NT2/D1 (cell line): ENCODE data around the gene HCFC1R1.

Source experiments
- DNase-seq: peaks from one replicate; pipeline ENCODE4 v3.0.0-alpha.2; 2011; ENCODE audit warnings: low read depth, low spot score
- H3K27me3 ChIP-seq: 2 replicates; pipeline ENCODE4 v1.6.0; 2011; ENCODE audit warnings: mild to moderate bottlenecking; ENCODE audit not compliant: insufficient read length, insufficient read depth
- H3K36me3 ChIP-seq: 2 replicates; pipeline ENCODE4 v1.6.1; 2011; ENCODE audit warnings: mild to moderate bottlenecking, low read length, mixed read lengths; ENCODE audit not compliant: insufficient read depth, insufficient read length
- H3K4me1 ChIP-seq: 2 replicates; pipeline ENCODE4 v1.5.1; 2011; ENCODE audit not compliant: insufficient read depth, insufficient read length
- H3K4me3 ChIP-seq: 2 replicates; pipeline ENCODE4 v1.5.1; 2011; ENCODE audit warnings: low read depth; ENCODE audit not compliant: insufficient read length
- H3K9ac ChIP-seq: 2 replicates; pipeline ENCODE4 v1.6.0; 2011; ENCODE audit warnings: low read depth; ENCODE audit not compliant: insufficient read length
- H3K9me3 ChIP-seq: 2 replicates; pipeline ENCODE4 v1.5.1; 2011; ENCODE audit warnings: mild to moderate bottlenecking, low read length; ENCODE audit not compliant: insufficient read depth
- SUZ12 ChIP-seq: IDR thresholded peaks from 2 replicates; pipeline ENCODE4 v1.6.1; 2011; ENCODE audit not compliant: insufficient read length, insufficient read depth; ENCODE audit errors: extremely low read depth
- YY1 ChIP-seq: IDR thresholded peaks from 2 replicates; pipeline ENCODE4 v1.6.1; 2011; ENCODE audit not compliant: insufficient read length, insufficient read depth
- ZNF274 ChIP-seq: IDR thresholded peaks from 2 replicates; pipeline ENCODE4 v1.6.1; 2011; ENCODE audit warnings: mild to moderate bottlenecking, low read depth, low read length

The HCFC1R1 gene

GRCh38 chr16:3068487-3068886, 44.7 kb upstream of the HCFC1R1 start:
- H3K9ac ChIP-seq: no peak overlapping the region
- TF ChIP-seq YY1 (no peak), ZNF274 (no peak), SUZ12 (no peak)
- H3K9me3 ChIP-seq: no peaks in the 10 kb centered on the region
- peaks cover 20% of the 10 kb centered on the region for H3K36me3 ChIP-seq
- no peak overlapping the region for H3K4me3 ChIP-seq
- no peak for DNase-seq
- H3K27me3 ChIP-seq: peaks cover under 1% of the 10 kb centered on the region
- peaks cover 8% of the 10 kb centered on the region for H3K4me1 ChIP-seq

GRCh38 chr16:3066440-3066748, 42.7 kb upstream of the HCFC1R1 start:
- Histone ChIP-seq H3K36me3 (peaks cover 20% of the 10 kb centered on the region), H3K4me1 (peaks cover 8% of the 10 kb centered on the region), H3K27me3 (no peaks in the 10 kb centered on the region), H3K9ac (no peak overlapping the region), H3K4me3 (no peak overlapping the region), H3K9me3 (no peaks in the 10 kb centered on the region)
- no peak for DNase-seq
- TF ChIP-seq ZNF274 (no peak), YY1 (no peak), SUZ12 (no peak)

- TF ChIP-seq ZNF274 (no peak), SUZ12 (no peak), YY1 (no peak)
- no peak overlapping the region for H3K4me3 ChIP-seq
- H3K9me3 ChIP-seq: no peaks in the 10 kb centered on the region
- H3K9ac ChIP-seq: no peak overlapping the region
- H3K27me3 ChIP-seq: no peaks in the 10 kb centered on the region
- peaks cover 8% of the 10 kb centered on the region for H3K4me1 ChIP-seq
- DNase-seq: no peak
- H3K36me3 ChIP-seq: peaks cover 20% of the 10 kb centered on the region
Observed at GRCh38 chr16:3065742-3066439, 42.1 kb upstream of the HCFC1R1 start.

GRCh38 chr16:3065069-3065741, 41.5 kb upstream of the HCFC1R1 start, which contains the start of gene IL32:
TSS of gene IL32 (plus strand) at chr16:3065640. CDS start at chr16:3065812, 172 bp downstream.
- Histone ChIP-seq H3K4me1 (peaks cover 8% of the 10 kb centered on the region), H3K9me3 (no peaks in the 10 kb centered on the region), H3K36me3 (peaks cover 20% of the 10 kb centered on the region), H3K4me3 (no peak within 1 kb of the TSS), H3K27me3 (peaks cover 4% of the 10 kb centered on the region), H3K9ac (no peak within 1 kb of the TSS)
- no peak for DNase-seq
- TF ChIP-seq ZNF274 (no peak), SUZ12 (no peak), YY1 (no peak)

DNA sequence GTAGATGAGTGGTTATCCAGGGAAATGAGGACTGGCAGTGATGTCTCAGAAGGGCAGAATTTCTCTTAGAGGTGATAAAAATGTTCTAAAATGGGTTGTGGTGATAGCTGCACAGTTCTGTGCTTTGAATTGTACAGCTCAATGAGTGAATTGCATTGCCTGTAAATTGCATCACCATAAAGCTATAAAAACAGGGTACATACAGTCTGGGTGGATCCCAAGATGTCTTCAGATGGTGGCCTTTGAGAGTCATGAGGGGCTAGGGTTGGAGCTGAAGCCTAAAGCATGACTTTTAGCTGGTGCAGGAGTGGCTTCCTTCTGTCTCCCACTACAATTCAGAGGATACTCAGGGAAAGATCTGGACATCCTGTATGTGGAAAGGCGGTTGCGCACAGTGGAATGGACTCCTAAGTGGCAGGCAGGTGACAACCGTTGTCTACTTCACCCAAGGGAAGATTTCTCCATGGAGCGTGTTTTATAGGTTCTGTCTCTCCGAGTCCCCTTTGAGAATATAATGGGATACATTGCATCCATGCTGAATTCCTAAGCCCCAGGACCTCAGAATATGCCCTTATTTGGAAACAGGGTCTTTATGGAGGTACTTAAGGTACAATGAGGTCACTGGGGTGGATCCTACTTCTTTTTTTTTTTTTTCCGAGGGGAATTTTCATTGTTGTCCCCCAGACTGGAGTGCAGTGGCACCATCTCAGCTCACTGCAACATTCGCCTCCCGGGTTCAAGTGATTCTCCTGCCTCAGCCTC, 40.1 kb upstream of the HCFC1R1 start:
- no peak overlapping the region for H3K9ac ChIP-seq
- H3K4me3 ChIP-seq: no peak overlapping the region
- peaks cover 13% of the 10 kb centered on the region for H3K4me1 ChIP-seq
- DNase-seq: peak; percentile 49
- TF ChIP-seq ZNF274 (no peak), YY1 (no peak), SUZ12 (no peak)
- peaks cover 10% of the 10 kb centered on the region for H3K27me3 ChIP-seq
- H3K9me3 ChIP-seq: no peaks in the 10 kb centered on the region
- peaks cover 17% of the 10 kb centered on the region for H3K36me3 ChIP-seq

DNA sequence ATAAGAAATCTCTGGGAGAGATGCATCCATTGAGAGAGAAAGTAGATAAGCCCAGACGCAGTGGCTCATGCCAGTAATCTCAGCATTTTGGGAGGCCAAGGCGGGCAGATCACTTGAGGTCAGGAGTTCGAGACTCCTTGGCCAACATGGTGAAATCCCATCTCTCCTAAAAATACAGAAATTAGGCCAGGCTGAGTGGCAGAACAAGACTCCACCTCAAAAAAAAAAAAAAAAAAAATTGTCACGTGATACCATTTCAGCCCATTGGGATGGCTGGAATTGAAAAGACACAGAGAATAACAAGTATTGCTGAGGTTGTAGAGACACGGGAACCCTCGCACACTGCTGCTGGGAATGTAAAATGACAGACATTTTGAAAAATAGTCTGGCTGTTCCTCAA, 38.8 kb upstream of the HCFC1R1 start:
- Histone ChIP-seq H3K4me1 (peaks cover 16% of the 10 kb centered on the region), H3K36me3 (peaks cover 6% of the 10 kb centered on the region), H3K9me3 (no peaks in the 10 kb centered on the region), H3K9ac (no peak overlapping the region), H3K4me3 (no peak overlapping the region), H3K27me3 (peaks cover 10% of the 10 kb centered on the region)
- no peak for DNase-seq
- TF ChIP-seq YY1 (no peak), SUZ12 (no peak), ZNF274 (no peak)
